Measurements from ENCODE around the gene DUSP8.

- TF ChIP-seq CTCF (IDR thresholded peaks at IDR 0.05) (no peak), POLR2A (IDR thresholded peaks at IDR 0.05) (no peak)
Measured at GRCh38 chr11:1511937-1512496, 60.1 kb downstream of the DUSP8 start.

All from Peyer's patch (tissue), 4 donors.